GM12872 (cell line): ENCODE measurements around the gene SWI5.

Experiments
- CTCF ChIP-seq: IDR thresholded peaks from 3 replicates; pipeline ENCODE4 v1.5.1; 2011; ENCODE audit warnings: low read depth, mild to moderate bottlenecking, low read length, moderate library complexity; ENCODE audit not compliant: insufficient read depth

SWI5 gene

GRCh38 chr9:128335914-128336313 is 59.8 kb downstream of the SWI5 start:
- no peak for TF ChIP-seq CTCF

DNA sequence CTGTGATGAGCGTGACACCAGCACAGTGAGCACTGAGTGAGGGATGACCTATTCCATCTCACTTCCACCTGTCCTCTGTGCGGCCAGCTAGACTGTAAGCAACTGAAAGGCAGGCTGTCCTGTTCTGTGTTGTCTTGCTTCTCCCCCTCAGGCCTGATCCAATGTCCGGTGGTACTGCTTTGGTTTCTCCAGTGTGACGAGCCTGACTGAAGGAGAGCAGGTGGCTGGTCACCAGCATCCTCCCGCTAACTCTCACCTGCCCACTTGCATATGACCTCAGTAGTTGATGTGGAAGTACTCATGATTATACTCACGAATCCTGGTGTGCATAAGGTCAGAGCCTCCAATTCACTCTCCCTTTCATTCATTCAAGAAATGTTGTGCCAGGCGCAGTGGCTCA is 61.9 kb downstream of the SWI5 start:
- no peak for TF ChIP-seq CTCF
